NCI-H446 treated with DMSO at 0.1 percent for 48 hours (cell line): ENCODE data around the gene PXN.
"Not testable (repeated sequence)": the region's sequence is repeated elsewhere in the genome, so short reads cannot be mapped to it uniquely, and the experiment has no call there.

ENCODE experiments used
- DNase-seq: peaks from one replicate; lab custom pipeline; 2025; lab: John Stamatoyannopoulos, UW

PXN gene

GRCh38 chr12:120241561-120242274 lies 23.8 kb downstream of the PXN start:
- no peak for DNase-seq

GRCh38 chr12:120240495-120240833 lies 25.1 kb downstream of the PXN start:
- no peak for DNase-seq

DNA sequence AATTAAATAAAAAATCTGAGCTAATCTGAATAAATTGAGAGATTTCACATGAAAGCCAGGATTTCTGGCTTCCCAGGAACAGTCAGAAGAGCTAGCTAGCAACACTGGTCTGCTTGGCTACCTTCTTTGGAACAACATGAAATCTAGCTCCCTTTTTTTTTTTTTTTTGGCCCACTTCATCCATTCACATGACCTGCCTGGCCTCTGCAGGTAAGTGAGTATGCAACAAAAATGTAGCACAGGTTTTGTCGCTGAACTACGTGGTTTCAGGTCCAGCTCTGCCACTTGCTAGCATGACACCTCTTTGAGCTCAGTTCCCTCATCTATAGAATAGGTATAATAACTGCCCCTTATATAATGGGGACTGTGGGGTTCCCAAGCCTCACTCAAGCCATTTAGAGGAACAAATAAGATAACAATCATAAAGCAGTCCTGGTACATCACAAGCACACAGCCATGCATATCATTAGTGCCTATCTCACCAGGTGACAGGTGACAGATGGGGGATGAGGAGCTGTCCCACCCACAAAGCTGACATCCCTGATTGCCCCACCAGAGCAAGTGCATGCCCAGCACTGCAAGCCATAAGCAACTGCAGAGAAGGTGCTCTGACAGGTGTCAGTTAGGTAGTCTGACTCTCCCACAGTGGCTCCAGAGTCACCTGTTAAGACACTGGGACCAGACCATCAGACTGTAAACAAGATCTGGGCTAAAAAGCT lies 25.6 kb downstream of the PXN start:
- no peak for DNase-seq

GRCh38 chr12:120238839-120239445 lies 26.6 kb downstream of the PXN start:
- no peak for DNase-seq

GRCh38 chr12:120238217-120238616 lies 27.3 kb downstream of the PXN start:
- DNase-seq = no peak

- peak; percentile 82 for DNase-seq
Measured at GRCh38 chr12:120237360-120238171, 28.0 kb downstream of the PXN start.

- not testable (repeated sequence) for DNase-seq
Measured at GRCh38 chr12:120236809-120237208, 28.7 kb downstream of the PXN start.

- DNase-seq = no peak
Measured at GRCh38 chr12:120235369-120236323, 29.9 kb downstream of the PXN start.

- DNase-seq = peak; percentile 88
Measured at GRCh38 chr12:120234643-120235368, 30.7 kb downstream of the PXN start.

DNA sequence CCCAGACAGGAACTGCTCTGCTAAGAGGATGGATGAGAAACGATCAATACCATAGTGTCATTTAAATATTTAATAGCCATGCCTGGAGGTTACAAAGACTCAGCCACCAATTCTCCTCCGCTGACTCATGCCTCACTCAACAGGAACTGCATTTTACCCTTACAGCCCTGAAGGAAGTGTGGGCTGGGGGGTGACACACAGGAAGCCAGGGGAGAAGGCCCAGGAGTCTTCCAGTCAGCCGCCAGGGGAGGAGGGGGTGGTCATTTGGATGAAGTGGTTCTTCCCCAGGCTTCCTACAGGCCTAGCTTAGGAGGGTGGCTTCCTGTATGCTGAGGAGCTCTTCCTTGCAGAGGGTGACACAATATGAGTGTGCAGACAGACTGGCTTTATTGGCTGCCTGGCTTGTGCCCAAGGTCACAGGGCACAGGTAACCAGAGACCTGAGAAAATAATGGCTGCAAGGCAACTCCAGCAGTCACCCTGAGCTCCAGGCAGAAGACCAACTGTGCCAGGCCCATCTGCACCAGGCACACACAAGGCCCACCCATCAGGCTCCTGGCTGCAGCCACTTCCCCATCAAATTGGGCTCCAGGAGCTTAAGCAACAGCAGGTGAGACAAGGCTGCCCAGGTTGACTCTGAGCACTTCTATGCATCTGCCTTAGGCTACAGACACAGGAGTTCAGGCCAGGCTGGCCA lies 34.1 kb downstream of the PXN start:
- DNase-seq = no peak

- no peak for DNase-seq
Measured at GRCh38 chr12:120230974-120231315, 34.6 kb downstream of the PXN start.

DNA sequence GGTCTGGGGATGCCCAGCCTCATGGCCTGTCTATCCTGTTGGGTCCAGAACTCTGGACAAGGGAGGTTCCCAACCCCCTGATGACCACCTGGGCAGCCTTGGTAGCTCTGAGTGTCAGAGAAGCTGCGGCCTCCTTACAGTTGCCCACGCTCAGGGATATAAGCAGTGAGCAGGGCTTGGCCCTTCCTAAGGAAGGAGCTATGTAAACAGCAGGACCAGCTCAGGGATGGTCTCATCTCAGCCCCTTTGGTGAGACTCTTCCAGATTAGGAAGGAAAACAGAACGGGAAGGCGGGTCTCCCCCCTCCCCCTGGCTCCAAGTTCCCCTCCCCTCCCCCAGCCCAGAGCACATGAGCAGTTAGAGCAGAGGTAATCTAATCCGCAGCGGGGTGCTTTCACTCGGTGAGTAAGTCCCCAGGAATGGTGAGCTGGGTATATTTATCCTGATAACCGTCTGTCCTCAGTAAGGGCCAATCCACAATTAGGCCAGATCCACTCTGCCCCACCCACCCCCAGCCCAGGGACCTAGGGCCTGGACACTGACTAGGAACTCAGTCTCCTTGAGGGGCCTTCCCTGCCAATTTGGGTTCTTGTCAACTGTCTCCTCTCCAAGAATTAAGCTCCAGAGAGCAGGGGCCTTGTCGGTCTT lies 35.1 kb downstream of the PXN start:
- DNase-seq = peak; percentile 37

DNA sequence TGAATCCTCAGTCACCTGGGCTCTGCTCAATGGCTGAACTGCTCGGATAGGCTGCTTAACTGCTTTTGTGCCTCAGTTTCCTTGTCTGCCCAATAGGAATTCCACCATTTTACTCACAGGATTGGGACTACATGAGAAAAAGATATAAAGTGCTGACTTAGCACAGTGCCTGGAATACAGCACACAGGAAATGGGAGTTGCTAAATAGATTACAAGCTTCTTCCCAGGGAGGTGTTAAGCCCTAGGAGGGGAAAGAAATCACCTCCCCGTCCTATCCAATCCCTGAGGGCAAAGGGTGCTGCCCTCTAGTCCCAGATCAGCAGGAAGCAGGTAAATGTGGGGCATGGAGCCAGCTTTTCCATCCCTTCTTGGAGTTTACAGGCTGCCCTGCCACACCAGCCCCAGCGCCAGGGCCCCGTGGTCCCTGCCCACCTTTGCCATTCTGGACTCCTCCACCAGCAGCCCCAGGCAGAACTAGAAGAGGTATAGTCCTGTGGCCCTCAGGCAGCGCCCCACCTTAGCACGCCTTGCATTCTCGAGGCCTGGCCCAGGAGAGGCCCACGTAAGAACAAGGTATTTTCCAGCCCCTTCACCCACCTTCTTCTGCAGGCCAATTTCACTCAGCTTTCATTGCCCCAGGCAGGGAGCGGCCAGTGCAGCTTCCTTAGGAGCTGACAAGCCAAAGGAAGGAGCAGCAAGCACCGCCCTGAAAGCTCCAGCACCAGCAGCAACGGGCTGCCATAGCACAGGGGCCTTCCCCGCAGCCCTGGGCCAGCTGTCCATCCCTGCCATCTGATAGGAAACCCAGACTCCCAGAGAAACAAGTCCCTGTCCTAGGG lies 35.8 kb downstream of the PXN start:
- DNase-seq = no peak

GRCh38 chr12:120229071-120229486 lies 36.5 kb downstream of the PXN start:
- DNase-seq = no peak

- DNase-seq = peak; percentile 62
Measured at GRCh38 chr12:120228291-120229070, 37.0 kb downstream of the PXN start.

GRCh38 chr12:120228041-120228290 lies 37.6 kb downstream of the PXN start:
- DNase-seq = no peak

- no peak for DNase-seq
Measured at GRCh38 chr12:120227233-120228040, 38.1 kb downstream of the PXN start.
